ENCODE results near the gene ADCY1.

Gene ADCY1

DNA sequence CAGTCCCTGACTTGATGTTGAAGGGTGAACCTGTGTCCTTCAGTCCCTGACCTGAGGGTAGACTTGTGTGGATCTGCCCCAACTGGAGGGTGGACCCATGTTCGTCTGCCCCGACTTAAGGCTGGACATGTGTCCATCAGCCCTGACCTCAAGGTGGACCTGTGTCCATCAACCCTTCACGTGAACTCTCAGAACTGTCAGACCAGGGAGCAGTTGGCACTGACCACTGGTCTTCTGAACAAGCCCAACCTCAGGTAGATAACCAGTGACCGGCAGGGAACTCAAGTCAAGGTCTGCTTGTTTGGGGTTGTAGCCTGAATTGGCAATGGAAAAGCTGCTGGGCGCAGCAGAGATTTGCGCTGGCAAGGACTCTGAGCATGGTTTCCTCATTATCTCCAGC is 96.5 kb downstream of the ADCY1 start:
- TF ChIP-seq, protein P1, sequence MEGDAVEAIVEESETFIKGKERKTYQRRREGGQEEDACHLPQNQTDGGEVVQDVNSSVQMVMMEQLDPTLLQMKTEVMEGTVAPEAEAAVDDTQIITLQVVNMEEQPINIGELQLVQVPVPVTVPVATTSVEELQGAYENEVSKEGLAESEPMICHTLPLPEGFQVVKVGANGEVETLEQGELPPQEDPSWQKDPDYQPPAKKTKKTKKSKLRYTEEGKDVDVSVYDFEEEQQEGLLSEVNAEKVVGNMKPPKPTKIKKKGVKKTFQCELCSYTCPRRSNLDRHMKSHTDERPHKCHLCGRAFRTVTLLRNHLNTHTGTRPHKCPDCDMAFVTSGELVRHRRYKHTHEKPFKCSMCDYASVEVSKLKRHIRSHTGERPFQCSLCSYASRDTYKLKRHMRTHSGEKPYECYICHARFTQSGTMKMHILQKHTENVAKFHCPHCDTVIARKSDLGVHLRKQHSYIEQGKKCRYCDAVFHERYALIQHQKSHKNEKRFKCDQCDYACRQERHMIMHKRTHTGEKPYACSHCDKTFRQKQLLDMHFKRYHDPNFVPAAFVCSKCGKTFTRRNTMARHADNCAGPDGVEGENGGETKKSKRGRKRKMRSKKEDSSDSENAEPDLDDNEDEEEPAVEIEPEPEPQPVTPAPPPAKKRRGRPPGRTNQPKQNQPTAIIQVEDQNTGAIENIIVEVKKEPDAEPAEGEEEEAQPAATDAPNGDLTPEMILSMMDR (IDR thresholded peaks at IDR 0.05; ENCODE audit: insufficient read depth, low read depth, low read length, missing control alignments) = no peak

DNA sequence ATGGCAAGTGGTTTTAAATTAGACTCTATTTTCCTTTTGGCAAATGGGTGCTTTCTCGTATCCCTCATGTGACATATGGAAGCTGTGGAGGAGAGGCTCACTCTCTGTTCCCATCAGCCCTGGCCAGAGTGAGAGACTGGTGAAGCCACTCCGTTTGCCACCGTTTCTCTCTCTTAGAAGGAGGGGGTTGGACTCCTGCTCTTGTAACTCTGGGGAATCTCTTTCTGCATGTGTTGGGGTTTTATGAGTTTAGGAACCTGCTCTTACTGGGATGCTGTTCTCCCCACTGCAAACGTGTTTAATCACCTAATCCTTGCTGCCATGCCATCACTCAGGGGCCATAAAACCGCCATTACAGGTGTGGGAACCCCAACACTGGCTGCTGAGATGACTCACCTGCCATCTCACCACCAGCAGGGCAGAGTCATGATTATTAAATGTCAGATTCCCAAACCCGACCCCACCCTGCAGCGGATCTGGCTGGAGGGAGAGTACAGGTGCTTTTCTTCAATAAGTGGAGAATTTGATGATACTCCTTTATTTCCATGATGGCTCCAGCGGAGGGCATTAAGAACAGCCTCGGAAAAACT is 103.2 kb downstream of the ADCY1 start:
- TF ChIP-seq, protein P1 (IDR thresholded peaks at IDR 0.05; ENCODE audit: insufficient read depth, low read depth, low read length, missing control alignments) = no peak
- peak; percentile 12 for DNase-seq (ENCODE audit: low read depth)
- H3K4me3 ChIP-seq (ENCODE audit: low read length) = no peak overlapping the region

More for the DNA sequence above, 96.5 kb downstream of the ADCY1 start:
- no peak overlapping the region for H3K4me3 ChIP-seq (ENCODE audit: low read length)
- DNase-seq (ENCODE audit: low read depth) = no peak

DNA sequence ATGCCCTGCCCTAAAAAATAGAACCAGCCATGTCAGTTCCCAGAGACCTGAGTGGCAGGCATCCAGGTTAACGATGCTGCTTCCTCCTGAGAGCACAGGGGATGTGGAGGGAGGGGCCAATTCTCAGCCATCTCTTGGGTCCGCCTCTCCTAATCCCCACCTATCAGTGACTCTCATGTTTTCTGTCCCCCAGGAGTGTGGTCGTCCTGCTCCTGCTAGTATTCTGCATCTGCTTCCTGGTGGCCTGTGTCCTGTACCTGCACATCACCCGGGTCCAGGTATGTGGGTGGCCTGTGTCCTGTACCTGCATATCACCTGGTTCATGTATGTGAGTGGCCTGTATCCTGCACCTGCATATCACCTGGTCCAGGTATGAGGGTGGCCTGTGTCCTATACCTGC is 105.3 kb downstream of the ADCY1 start:
- DNase-seq (ENCODE audit: low read depth) = no peak
- TF ChIP-seq, protein P1 (IDR thresholded peaks at IDR 0.05; ENCODE audit: insufficient read depth, low read depth, low read length, missing control alignments) = no peak
- H3K4me3 ChIP-seq (ENCODE audit: low read length) = no peak overlapping the region

DNA sequence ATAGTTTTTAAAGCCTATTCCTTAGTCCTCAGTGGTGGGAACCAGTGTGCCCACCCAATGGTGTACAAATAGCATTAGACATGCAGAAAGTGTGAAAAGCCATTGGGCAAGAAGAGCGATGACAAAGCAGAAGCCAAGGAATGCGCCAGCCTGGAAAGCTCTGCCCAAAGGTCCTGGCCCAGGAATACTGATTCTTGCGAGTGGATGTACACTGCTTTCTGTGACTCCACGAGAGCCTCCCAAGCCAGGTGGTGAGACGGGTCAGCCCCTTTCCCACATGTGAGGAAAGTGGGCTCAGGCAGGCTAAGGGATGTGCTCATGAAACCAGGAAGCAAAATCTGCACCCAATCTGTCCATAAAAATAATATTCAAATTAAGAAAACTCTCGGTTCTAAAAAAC is 106.6 kb downstream of the ADCY1 start:
- no peak for DNase-seq (ENCODE audit: low read depth)
- TF ChIP-seq, protein P1 (IDR thresholded peaks at IDR 0.05; ENCODE audit: insufficient read depth, low read depth, low read length, missing control alignments) = no peak
- H3K4me3 ChIP-seq (ENCODE audit: low read length) = no peak overlapping the region

DNA sequence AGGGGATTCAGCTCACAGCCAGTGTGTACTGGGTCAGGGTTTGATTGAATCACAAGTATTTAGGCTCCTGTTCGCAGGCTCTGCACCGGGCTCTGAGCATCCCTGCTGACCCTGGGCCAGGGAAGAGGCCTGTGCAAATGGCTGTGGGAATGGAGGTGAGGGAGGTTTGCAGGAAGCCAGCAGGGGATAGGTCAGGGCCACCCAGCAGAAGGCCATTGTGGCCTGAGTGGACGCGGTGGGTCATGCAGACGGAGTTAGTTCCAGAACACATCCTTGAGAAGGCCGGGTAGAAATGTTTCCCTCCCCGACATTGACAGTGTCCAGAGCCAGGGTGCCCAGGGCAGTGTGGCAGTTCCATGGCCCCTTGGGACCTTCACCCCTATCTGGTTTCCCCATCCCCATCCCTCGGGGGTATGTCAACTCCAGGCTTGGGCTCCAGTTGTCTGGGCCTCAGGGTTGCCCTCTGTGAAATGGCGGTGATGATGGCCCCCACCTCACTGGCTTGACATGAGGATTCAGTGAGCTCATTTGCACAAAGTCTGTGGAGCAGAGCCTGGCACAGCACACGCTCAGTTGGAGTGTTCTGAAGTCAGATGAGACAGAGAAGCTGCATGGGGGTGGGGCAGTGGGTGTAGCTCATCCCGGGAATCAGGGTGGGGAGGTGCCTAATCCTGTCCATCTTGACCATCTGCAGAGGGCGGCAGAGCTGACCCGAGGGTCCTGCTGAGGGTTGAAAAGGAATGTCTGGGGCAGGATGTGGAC is 107.6 kb downstream of the ADCY1 start:
- no peak overlapping the region for H3K4me3 ChIP-seq (ENCODE audit: low read length)
- DNase-seq (ENCODE audit: low read depth) = no peak
- TF ChIP-seq, protein P1 (IDR thresholded peaks at IDR 0.05; ENCODE audit: insufficient read depth, low read depth, low read length, missing control alignments) = no peak

DNA sequence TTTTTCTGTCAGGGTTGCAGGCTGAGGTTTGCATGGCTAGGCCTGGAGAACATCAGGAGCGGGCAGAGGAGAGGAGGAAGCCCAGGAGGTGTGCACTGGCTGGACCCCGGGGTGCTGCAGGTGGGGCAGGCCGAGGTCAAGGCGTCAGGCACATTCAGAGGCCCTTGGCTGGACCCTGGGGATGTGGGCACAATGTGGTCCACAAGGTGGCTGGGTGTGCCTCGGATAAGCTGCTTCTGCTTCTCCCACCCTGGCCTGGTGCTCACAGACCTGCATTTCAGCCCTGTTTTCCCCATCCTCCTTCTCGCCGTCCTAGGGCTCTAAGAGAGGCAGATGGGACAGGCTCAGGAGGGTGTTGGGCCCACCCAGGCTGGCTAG is 108.2 kb downstream of the ADCY1 start:
- no peak overlapping the region for H3K4me3 ChIP-seq (ENCODE audit: low read length)
- TF ChIP-seq, protein P1 (IDR thresholded peaks at IDR 0.05; ENCODE audit: insufficient read depth, low read depth, low read length, missing control alignments) = no peak
- DNase-seq (ENCODE audit: low read depth) = no peak

Data from epithelial cell of esophagus (primary cell).